ENCODE measurements around the gene ANKUB1.
A peak's percentile ranks its signal among the peaks of the same experiment; 100 is the strongest.

ANKUB1 gene

DNA sequence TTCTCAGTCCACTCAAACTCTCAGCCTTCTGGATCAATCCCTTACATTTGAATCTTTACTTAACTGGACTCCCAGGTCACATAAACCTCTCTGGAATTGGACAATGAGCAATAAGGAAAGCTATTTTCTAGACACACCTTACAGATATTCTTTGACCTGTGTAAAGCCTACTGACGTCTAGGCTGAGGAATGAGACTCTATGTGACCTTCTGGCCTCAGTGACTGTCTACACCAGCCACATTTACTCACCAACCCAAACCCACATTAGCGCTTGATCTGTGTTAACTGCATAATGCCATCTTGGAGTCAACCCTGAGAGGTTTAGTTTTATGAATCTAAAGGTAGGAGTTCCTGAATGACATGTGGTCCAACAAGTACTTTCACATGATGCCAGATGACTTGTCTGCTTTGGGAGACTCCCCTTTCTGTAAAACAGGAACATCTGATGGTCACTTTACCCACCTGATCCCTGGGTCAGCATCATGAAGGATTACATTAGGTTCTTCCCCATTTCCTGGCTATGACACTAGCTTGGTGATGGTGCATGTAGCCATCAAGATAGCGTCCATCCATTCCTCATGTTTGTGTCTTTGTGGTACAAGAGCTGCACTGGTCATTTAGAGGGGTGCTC, 28.7 kb downstream of the ANKUB1 start:
- no peak for DNase-seq (ENCODE audit: low read depth, low spot score)

DNA sequence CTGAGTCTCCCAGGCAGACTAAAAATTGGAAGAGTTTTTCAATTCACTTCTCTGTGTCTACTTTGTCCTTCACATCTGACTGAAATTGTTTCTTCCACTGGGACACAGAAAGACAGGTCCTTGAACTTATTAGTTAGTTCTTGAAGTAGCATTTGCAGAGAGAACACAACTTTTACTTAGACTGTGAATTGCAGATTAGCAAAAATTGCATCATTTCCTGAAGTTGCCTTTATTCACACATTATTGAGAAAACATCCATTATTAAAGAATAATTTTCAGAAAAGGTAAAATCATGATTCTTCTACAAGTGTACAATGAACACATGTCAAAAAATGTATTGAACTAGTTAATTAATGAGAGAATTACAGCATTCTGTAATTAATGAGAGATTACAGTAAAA, 38.6 kb downstream of the ANKUB1 start:
- no peak for DNase-seq (ENCODE audit: low read depth, low spot score)

DNA sequence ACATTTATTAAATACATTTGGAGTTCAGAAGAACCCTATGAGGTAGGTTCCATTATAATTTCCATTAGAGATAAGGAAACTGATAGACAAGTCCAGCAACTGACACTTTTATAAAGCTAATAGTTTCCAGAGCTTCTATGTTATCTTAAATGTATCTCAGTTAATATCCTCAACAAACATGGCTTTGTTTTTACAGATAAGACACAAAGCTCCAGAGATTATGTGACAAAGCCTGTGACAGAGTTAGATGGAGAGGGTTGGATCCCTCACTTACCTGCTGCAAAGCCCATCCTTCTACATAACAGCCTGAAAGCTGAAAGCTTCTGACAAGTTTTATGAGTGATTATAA, 39.6 kb downstream of the ANKUB1 start:
- no peak for DNase-seq (ENCODE audit: low read depth, low spot score)

DNA sequence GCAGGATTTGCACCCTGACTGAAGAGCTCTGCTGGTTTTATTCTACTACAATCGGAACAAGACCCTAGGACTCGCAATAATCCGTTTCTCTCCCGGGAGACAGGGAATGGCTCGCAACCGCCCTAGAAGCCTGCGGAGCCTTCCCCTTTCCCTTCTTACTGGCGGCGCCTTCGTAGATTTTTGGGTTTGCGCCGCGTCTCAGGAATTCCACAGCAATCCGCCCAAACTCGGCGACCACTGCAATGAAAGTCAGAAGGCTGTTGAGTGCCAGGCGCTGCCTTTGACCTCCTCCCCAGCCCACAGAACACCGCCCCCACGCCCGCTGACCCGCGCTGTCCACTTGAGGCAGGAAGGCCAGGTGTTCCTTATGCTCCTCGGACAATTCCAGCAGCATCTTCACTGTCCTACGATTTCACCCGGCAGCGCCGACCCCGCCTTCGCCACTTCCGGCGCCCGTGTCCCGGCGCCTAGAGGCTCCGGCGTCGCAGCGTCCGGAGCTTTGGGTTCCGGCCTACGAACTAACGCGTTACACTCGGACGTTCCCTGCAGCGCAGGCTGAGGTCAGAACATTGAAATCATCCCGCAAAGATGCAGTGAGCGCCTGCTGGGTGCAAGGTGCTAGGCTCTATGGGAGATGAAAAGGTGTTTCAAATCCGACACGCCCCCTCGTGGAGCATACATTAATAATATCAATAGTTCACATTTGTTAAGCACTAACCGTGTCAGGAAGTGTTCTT, 40.1 kb downstream of the ANKUB1 start, which contains the start of gene COMMD2:
Gene COMMD2 (minus strand): TSS at position 439 of the 737 bp plus-strand sequence. CDS start 45 bp downstream, at position 394.
- peak; percentile 58 for DNase-seq (ENCODE audit: low read depth, low spot score)

DNA sequence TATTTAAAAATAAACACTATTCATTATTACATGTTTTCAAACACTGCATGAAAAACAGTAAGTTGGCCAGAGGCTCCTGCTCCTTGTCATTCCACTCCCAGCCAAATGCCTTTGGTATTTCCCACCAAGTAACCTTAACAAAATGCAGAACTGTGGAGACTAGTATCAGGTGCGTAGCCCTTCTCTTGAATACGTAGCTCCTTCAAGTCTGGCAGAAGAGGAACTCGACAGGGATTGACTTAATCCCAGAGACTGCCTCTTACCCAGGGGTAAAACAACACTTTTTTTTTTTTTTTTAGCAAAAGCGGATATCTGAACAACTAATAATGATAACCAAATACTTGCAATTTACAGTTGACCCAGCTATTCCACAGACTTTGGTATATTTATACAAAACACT, 40.8 kb downstream of the ANKUB1 start:
- no peak for DNase-seq (ENCODE audit: low read depth, low spot score)

DNA sequence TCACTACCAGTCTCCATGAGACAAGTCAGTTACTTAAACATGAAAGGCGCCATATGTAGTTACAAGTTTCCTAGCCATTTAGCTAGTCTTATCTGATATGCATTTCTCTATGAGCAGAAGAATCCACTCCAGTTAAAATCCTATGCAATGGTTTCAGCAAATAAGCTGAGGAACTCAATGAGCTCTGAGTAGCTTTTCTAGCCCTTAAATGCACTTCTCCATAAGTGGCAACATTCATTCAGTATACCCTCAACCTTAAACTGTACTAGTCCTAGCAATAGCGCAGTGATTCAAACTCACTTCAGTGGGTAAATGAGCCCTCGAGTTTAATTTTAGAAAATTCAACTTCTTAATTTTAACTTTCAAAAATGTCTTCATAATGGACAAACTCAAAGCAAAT, 47.7 kb downstream of the ANKUB1 start:
- no peak for DNase-seq (ENCODE audit: low read depth, low spot score)

DNA sequence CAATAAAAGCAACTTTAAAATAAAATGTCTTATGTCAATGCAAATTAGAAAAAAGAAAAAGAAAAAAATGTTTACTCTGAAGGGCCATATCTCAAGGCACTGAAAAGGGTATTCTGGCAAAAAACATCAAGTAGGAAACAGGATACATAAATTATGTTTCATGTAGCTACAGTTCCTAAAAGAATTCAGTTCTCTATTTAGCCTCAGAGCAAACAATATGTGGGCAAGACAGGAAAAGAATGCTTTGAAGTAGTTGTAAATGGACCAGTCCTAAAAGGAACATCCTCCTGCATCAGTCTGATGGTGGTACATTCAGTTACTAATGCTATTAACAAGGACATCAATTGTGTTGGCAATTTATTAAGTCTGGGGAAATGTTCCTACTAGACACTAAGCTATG, 48.2 kb downstream of the ANKUB1 start:
- no peak for DNase-seq (ENCODE audit: low read depth, low spot score)

DNA sequence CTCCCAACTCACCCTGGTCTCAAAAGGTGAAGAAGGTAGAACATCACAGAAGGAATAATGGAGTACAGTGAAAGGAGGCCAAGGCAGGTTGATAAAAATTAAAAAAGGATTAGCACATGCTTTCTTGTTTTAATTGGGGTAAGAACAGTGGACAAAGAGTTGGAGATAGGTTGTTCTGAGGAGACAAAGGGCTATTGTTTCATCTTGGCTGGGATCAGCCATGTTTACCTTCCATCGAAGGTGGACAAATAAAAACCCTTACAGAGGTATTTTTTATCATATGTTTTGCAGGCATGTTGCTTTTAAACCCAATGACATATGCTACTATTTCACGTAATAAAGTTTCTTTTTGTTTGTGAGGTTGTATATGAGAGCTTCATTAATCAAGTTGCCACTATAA, 53.0 kb downstream of the ANKUB1 start:
- DNase-seq (ENCODE audit: low read depth, low spot score) = no peak

DNA sequence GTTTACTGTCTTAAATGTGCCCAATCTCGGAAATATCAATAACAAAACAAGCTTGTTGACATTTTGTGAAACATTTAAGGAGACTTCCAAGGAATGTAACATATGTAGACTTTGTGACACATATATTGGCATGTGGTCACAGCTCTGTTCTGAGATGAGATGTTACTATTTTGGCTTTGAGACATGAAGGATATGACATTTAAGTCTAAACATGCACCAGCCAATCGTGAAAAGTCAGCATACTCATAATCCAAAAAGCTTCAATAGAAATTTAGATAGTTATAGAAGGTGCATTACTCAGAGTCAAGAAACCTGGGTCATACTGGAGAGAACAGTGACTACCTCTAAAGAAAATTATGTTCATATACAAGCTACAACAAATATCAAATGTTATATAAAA, 53.5 kb downstream of the ANKUB1 start:
- no peak for DNase-seq (ENCODE audit: low read depth, low spot score)

DNA sequence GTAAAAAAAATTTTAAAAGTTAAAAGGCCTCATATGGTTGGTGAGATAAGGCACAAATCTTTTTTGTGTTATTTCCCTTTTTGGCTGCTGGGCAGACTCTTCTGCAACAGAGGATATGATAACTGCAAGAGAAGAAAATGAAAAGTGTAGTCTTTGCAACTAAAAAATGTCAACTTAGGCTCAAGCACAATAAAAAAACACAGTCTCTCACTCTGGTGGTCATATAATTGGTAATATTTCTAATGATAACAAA, 55.5 kb downstream of the ANKUB1 start:
- DNase-seq (ENCODE audit: low read depth, low spot score) = no peak

DNA sequence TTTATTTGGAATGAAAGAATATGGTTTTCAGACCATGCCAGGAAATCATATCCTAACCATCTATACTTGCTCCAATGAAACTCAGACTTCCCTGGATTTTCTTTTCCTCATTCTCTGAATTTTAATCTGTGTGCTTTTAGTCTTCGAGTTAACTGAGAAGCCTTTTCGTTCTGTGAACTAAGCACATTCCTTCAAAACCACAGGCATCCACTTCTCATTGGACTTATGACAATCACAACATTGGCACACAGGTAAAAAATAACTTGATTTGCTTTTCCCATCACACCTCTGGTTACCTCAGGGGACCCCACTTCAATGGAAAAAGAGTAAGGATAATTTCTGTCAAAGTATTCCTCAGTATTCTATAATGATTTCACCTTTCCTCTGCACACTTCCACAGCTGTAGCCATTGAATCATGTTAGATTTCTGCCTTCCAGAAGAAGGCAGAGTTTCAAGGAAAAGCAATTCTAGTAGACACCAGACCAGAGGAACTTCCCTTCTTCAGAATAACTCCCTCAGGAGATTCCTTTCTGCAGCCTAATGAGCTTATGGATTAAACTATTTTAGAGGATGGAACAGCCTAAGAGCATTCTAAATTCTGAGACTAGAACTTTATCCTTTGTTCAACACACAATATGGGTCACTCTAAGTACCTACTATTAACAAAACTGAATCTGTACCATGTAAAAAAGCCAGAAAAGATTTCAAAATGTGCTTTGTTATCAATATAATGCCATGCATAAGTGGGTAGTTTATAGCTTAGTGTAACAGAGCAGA, 56.0 kb downstream of the ANKUB1 start:
- no peak for DNase-seq (ENCODE audit: low read depth, low spot score)

DNA sequence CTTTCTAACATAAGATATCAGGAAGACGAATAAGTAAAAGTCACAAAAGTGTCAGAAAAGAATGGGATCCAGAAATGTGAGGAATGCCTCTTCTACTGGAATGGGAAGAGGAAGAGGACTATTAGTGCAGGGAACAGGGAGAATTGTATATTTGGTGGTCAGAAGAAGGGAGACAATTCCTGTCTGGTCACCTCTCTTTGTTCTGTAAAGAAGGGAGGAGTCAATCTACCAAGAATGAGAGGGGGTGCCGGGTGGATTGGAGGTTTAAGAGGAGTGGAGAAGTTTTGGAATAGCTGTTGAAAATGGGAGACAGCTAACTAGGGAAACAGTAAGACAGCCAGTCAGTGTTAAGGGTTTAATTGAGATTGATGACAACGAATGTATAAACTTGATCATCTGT, 60.1 kb downstream of the ANKUB1 start:
- DNase-seq (ENCODE audit: low read depth, low spot score) = no peak

DNA sequence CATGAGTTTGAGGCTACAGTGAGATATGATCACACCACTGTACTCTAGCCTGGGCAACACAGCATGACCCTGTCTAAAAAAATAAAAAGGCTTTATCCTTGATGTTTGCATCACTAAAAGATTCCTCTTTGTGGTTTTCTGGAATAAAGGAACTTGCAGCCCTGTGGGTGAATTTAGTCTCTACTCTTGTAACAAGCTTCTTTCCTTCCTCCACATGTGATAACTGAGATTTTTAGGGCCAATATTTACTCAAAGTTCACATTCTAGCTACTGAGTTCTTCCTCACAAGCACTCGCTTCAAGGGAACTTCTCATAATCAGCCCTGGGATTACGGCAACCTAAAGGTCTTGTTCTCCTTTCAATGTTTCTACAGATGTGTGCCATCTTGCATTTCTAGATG, 64.7 kb downstream of the ANKUB1 start:
- DNase-seq (ENCODE audit: low read depth, low spot score) = no peak

DNA sequence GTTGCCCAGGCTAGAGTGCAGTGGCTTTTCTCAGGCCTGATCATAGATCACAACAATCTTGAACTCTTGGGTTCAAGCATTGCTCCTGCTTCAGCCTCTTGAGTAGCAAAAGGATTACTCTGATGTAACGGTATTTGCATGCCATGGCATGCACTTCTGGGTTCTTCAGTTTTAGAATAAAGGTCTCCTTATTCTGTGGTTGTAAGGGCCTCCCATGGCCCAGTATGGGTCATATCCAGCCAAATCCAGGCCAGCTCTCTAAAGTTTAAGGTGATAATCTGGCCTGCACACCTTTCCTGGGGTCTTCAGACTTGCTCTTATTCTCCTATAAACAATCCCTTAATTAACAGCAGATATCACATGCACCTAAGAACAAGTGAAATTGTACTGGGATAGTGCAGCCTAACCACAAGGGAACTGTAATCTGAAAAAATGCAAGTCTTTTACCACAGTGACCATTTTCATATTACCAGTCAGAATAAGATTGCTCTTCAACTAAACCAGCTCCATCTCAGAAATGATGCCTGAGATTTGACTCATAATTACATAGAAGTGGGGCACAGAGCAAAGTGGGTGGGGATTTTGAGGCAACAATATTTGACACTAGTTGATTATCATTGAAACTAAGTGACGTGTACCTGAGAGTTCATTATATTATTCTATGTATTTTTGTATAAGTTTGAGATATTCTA, 65.5 kb downstream of the ANKUB1 start:
- DNase-seq (ENCODE audit: low read depth, low spot score) = no peak

DNA sequence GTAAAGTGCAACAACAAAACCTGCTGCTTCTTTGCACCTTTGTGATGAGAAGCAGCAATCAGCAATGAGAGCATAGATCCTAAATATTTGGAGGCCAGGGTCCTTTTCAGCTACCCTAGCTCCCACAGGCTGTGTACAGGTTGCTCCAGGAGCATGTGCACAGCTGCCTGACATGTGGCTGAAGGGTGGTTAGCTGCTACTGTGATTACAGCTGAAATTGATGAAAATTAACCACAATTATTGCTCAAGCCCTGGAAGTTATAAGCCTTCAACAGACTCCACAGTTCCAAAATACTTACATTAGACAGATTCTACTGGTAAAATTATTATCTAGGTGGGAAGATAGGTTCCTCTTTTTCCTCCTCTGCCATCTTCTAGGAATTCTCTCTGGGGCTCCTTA, 68.6 kb downstream of the ANKUB1 start:
- DNase-seq (ENCODE audit: low read depth, low spot score) = no peak

DNA sequence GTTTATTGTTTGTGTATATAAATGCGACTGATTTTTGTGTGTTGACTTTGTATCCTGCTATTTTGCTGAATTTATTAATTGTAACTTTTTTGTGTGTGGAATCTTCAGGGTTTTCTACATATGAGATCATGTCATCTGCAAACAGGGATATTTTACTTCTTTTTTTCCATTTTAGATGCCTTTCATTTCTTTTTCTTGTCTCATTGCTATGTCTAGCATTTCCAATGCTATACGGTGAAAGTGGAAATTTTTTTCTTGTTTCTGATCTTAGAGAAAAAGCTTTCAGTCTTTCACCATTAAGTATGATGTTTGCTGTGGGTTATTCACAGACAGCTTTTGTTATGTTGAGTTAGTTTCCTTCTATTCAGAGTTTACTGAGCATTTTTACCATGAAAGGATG, 71.4 kb downstream of the ANKUB1 start:
- DNase-seq (ENCODE audit: low read depth, low spot score) = no peak

DNA sequence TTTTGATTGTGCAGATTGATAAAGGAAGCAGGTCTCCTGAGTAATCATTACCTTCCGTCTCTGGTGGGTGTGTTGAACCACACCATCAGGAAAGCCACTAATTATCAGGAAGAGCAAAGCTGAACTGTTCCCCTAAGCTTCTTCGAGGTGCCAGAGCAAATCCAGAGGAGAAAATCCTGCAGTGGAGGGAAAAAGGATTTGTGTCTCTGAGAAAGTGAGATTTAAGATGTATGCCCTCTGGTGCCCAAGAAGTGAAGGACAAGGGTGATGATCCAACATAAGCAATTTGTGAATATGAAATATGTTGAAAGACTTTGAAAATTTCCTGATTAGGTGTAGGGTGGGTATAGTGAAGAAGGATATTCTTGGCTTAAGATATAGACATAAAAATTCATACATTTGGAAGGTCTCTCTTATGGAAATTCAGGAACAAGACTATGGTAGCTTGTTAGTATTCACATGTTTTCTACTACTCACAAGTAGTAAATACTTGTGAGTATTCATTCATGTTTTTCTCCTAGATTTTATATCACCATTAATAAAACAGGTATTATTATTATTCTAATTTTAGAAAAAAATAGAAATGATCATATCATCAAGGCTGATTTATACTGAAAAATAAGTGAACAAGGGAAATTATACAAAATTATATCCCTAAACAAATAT, 74.8 kb downstream of the ANKUB1 start:
- peak; percentile 33 for DNase-seq (ENCODE audit: low read depth, low spot score)

DNA sequence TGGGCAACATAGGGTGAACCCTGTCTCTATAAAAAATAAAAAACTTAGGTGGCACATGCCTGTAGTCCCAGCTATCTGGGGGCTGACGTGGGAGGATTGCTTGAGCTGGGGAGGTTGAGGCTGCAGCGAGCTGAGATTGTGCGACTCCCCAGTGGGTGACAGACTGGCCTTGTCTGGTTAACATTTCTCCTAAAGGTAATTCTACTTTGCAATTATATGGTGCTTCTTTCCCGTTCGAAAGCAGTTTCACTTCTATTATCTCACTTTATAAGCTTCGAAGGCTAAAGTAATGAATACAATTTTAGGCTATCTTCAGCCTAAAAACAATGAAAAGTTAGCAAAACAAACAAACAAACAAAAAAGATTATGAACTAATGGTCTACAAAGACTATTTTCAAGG, 75.4 kb downstream of the ANKUB1 start:
- DNase-seq (ENCODE audit: low read depth, low spot score) = no peak

DNA sequence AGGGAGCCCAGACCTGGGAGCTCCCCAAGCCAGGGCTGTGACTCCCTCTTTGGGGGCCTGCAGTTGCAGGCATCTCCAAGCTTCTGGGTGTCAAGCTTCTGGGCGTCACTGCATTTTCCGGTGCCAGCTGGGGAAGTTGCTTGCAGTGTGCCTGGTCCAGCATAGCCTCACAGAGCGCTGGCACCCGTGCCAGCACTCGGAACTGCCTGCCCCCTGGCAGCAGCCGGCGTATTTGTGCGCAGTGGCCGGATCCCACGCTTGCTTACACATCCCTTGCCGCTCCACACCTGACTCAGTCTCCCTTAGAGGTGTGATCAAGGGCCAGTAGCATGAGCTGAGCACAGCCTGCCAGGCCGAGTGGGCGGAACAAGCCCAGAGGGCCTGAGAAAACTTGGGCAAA, 77.1 kb downstream of the ANKUB1 start:
- no peak for DNase-seq (ENCODE audit: low read depth, low spot score)

DNA sequence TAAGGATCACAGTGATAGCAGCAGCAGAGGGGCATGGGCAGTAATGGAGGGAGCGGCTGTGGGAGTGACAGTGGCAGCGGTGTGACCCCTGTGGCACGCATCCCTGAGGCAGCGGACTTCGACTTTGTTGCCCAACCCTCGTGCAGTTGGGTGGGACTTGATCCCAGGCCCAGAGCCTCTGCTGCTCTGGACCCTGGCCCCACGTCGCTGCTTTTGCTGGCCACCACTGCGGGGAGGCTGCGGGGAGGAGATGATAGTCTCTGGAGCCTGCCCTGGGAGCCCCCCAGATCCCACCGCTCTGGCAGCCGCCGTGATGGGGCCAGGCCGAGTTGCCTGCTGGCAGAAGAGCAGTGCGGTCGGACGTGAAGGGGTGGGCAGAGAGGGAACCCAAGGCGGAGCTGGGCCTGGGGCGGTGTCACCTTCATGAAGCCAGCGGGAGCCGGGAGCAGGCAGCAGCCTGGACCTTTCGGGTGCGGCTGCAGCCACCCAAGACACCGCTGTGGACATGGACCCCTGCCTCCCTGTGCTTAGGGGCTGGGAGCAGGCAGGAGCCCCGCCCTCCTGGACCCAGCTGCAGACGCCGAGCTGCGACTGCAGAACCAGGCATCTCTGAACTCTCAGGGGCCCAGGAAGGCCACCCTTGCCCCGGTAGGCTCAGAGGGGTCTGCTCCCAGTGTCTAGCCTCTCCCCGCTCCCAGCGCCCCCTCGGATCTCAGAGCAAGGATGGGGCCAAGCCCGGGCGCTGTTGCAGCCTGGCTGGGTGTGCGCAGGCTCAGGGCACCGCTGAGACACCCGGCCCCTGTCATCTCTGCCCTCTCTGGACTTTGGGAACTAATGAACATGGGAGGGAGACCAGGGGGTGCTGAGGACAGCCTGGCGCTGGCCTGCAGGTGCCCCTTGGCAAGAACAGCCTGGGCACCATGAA, 78.4 kb downstream of the ANKUB1 start:
- DNase-seq (ENCODE audit: low read depth, low spot score) = no peak

Data from brain pericyte (primary cell).